ENCODE measurements around the gene TUBB8. TPM values are rescaled to one million over a fixed set of nuclear protein-coding genes. Genes with fewer than 3 reads are reported as not detected.
"Not testable (repeated sequence)": the region's sequence is repeated elsewhere in the genome, so short reads cannot be mapped to it uniquely, and the experiment has no call there.

TUBB8 gene
- total RNA-seq, 1 donor from 2014 or later: not detected

DNA sequence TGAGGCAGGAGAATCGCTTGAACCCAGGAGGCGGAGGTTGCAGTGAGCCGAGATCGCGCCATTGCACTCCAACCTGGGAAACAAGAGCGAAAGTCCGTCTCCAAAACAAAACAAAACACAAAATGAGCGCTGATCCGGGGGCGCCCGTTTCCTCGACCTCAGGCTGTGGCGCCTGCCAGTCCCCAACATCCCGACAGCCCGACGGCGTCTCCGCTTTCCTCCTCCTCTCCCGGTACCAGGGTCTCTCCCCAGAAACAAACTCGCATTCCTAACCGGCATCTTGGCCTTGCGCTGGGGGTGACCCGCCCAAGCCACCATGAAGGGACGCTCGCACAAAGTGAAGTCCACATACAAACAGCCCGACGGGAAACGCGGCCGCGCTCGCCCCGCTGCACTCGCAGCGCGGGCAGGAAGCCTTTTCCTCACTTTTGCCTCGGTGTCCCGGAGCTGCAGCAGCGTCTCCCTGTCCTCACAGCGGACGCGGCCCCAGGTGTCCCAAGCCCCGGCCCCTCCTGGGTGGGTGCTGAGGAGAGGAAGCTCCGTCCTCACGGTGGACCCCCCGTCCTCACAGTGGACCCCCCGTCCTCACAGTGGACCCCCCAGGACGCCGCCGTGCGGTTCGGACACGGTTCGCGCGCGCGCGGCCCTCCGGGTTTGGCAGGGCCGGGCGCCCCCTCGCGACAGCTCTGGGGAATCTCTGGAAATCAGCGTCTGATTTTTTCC lies 24.6 kb upstream of the TUBB8 start:
- DNase-seq (peak; percentile 71), ATAC-seq (ENCODE audit: poor library complexity) (peak; percentile 73)
- intact Hi-C loops (cut with DNase I): not testable (repeated sequence)

DNA sequence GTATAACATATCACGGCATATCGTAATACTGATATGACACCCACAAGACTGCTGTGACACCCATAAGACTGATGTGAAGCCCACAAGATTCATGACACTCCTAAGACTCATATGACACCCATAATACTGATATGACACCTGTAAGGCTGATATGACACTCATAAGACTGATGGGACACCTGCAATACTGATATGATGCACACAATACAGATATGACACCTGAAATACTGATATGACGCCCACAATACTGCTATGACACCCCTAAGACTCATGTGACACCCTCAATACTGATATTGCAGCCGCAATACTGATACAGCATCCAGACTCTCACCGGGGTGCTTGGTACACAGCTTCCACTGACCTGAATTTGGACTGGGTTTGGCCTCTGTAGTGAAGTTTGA lies 19.1 kb upstream of the TUBB8 start:
- ATAC-seq (ENCODE audit: poor library complexity); DNase-seq; intact Hi-C loops (cut with DNase I): not testable (repeated sequence)

DNA sequence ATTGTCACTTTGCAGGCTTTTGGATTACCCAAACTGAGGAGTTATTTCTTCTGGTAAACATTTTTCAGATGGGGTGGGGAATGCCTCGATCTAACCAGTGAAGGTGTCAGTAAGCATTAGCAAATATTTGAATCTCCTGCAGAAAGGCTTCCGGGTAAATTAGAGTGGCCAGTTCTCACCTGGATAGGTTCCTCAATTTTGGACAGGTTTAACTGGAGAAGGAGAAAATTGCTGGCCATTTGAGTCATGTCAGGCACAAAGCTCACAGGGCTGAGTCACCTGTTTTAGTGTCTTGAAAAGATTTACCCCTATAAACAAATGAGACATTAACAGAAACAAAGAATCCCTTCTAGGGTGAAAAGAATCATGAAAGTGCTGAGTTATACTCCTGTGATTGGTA lies 830 bp upstream of the TUBB8 start:
- DNase-seq; intact Hi-C loops (cut with DNase I); ATAC-seq (ENCODE audit: poor library complexity): not testable (repeated sequence)

DNA sequence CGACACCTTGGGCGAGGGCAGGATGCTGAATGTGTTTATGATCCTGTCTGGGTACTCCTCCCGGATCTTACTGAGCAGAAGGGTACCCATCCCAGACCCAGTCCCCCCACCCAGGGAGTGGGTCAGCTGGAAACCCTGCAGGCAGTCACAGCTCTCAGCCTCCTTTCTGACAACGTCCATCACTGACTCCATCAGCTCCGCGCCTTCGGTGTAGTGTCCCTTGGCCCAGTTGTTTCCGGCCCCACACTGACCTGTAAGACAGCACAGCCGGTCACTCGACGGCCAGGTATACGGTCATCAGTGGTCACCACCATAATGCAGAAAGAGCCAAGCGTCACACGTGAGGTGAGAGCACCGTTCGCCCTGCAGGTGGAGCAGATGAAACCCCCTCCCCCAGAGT lies 1.2 kb downstream of the TUBB8 start:
- DNase-seq; intact Hi-C loops (cut with DNase I); ATAC-seq (ENCODE audit: poor library complexity): not testable (repeated sequence)

DNA sequence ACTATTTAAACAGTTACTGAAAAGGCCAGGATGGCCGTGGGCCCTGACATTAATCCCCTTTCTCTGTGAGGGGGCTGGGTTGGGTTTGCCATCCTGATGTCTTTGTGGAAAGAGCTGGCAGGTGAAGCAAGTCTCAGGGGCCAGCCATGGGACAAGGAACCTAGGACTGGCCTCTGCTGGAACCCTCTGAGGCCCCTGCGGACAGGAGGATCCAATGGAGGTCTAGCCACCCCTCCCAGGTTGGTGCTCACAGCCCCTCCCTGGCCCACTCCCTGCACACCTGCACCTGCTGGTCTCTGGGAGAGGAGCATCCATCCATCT lies 35.8 kb downstream of the TUBB8 start:
- DNase-seq; intact Hi-C loops (cut with DNase I); ATAC-seq (ENCODE audit: poor library complexity): not testable (repeated sequence)

DNA sequence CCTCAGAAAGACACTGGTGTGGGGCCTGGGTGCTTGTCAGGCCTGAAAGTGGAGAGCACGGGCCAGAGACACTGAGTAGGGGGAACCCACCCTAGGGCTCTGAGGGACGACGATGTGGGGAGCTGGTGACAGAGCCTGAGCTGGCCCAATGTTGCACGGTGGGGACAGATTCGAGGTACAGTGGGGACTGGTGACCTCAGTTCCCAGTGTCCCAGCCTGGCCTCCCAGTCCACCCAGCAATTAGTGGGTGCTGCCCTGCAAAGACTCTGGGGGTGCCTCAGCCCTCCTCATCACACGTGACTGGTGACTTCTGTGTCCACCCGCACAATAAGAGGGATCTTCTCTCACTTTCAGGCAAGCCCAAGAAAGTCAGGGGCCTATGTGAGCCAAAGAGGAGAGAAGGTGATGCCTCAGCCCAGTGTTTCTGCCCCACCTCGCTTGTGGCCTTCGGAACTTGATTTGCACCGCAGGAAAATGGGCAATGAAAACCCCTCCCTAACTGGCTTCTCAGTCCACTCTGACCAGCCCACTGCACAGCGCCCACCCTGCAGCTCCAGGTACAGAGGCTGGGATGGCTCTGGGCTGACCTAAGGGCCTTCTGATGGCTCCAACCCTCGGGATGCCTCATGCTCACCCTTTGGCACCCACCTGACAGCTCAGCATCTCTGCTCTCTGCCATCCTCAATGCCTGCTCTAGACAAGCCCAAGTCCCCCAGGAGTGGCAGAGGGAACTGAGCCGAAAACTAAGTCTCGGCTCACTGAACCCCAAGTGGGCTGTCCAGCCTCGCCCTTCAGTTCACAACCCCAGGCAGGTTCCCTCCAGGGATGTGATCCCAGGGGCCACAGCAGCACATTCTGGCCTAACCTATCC lies 36.4 kb downstream of the TUBB8 start:
- intact Hi-C loops (cut with DNase I); DNase-seq: not testable (repeated sequence)
- peak; percentile 27 for ATAC-seq (ENCODE audit: poor library complexity)

DNA sequence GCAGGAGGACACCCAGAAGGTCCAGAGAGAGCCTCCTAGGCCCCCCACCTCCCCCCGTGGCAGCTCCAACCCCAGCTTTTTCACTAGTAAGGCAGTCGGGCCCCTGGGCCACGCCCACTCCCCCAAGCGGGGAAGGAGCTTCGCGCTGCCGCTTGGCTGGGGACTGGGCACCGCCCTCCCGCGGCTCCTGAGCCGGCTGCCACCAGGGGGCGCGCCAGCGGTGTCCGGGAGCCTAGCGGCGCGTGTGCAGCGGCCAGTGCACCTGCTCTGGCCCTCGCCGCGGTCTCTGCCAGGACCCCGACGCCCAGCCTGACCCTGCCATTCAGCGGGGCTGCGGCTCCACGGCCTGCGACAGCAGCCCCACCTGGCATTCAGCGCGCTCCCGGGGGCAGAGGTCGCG lies 37.8 kb downstream of the TUBB8 start:
- intact Hi-C loops (cut with DNase I): not testable (repeated sequence)
- ATAC-seq (ENCODE audit: poor library complexity) (peak; percentile 18), DNase-seq (peak; percentile 44)

DNA sequence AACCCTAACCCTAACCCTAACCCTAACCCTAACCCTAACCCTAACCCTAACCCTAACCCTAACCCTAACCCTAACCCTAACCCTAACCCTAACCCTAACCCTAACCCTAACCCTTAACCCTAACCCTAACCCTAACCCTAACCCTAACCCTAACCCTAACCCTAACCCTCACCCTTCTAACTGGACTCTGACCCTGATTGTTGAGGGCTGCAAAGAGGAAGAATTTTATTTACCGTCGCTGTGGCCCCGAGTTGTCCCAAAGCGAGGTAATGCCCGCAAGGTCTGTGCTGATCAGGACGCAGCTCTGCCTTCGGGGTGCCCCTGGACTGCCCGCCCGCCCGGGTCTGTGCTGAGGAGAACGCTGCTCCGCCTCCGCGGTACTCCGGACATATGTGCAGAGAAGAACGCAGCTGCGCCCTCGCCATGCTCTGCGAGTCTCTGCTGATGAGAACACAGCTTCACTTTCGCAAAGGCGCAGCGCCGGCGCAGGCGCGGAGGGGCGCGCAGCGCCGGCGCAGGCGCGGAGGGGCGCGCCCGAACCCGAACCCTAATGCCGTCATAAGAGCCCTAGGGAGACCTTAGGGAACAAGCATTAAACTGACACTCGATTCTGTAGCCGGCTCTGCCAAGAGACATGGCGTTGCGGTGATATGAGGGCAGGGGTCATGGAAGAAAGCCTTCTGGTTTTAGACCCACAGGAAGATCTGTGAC lies 38.7 kb downstream of the TUBB8 start:
- intact Hi-C loops (cut with DNase I); ATAC-seq (ENCODE audit: poor library complexity); DNase-seq: not testable (repeated sequence)

Other genes starting within 250 kb of the TUBB8 start
- 64.9 TPM for gene ZMYND11, start 86.2 kb upstream of the TUBB8 start, total RNA-seq

Data from Right ventricle myocardium superior (tissue), 1 donor.